Fibroblast of skin of back (primary cell): ENCODE data around the gene ASRGL1.

ENCODE experiments used
- DNase-seq: peaks from one replicate; pipeline ENCODE4 v3.0.0-alpha.2; 2013

Gene ASRGL1

DNA sequence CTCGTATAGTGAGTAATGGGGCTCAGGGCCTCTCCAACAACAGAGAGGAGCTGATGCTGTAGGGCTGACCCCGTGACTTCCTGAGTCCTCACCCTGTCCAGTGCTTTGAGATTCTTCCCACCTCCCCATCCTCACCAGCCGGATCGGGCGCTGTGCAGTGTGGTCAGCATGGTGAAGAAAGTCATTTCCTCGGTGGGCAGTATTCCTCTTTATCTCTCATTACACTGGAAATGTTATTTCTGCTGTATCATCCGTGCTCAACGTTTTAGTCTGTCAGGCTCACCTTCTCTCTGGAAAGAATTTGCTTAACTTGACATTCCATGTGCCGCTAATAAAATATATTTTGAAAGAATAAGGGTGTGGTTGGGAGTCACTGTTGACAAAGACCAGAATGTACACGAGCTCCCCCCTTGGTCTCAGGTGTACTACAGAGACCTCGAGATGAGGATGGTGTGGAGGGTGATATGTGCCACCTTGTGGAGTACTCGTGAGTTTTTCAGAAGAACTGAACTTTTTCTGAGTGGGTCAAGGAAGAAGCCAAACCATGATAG is 55.9 kb downstream of the ASRGL1 start:
- DNase-seq, result no peak

DNA sequence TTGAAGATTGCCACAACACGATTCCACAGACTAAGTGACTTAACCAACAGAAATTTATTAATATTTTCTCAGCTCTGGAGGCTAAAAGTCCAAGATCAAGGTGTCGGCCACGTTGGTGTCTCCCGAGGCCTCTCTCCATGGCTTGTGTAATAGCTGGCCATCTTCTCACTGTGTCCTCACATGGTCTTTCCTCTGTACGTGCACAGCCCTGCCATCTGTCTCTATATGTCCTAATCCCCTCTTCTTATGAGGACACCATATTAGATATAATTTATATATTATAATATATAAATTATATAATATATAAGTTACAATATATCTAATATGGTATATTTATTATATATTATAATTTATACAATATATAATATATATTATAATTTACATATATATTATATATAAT is 56.5 kb downstream of the ASRGL1 start:
- DNase-seq, result no peak

DNA sequence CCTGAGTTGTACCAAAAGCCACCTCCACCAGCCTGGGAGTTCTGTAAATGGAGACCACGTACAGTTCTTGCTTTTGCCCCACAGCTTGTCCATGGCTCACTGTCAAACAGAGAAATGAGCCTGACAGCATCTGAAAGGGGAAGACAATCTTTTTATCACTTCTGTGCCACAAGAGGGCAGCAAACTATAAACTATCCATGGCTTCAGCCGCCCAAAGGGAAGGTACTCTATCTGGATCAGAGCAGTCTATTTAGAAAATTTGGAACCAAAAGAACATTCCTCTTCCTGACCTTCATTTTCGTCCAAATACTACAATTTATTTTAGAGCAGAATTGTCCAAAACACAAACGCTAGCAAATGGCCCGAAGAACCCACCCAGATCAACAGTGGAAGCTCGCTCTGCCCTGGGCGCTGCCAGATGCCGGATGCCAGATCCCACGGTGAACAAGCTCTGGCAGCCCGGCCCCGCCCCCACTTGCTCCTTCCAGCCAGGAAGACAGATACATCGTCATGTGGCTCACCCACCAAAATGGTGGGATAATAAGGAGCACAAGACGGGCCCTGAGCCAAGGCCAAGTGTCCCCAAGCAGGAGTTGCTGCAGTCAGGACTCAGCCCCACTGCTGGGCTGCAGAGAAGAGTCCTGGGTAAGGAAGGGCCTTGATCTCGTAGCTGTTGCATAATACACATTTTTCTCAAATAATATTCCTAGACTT is 57.7 kb downstream of the ASRGL1 start:
- peak; percentile 82 for DNase-seq

DNA sequence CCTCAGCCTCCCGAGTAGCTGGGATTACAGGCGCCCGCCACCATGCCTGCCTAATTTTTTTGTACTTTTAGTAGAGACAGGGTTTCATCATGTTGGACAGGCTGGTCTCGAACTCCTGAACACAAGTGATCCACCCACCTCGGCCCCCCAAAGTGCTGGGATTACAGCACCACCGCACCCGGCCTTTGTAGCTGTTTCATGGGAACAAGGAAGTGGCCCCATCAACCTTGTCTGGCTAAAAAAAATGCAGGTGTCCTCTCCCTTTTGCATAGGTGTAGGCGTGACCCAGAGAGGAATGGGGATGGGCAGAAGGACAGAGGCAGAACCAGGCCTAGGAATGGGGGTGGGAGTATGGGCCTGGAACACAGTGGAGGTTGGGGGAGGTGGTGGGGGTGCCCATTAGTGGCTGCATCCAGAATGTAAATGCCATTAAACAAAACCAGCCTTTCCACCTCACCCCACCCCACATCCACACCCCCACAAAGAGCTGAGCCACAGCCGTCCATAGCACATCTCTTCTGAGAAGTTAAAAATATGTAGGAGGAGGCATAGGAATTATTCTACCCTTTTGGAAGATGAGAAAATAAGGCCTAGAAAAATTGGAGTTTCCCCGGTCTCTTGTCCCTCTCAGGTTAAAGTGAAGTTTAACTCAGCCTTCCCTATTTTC is 58.8 kb downstream of the ASRGL1 start:
- no peak for DNase-seq

DNA sequence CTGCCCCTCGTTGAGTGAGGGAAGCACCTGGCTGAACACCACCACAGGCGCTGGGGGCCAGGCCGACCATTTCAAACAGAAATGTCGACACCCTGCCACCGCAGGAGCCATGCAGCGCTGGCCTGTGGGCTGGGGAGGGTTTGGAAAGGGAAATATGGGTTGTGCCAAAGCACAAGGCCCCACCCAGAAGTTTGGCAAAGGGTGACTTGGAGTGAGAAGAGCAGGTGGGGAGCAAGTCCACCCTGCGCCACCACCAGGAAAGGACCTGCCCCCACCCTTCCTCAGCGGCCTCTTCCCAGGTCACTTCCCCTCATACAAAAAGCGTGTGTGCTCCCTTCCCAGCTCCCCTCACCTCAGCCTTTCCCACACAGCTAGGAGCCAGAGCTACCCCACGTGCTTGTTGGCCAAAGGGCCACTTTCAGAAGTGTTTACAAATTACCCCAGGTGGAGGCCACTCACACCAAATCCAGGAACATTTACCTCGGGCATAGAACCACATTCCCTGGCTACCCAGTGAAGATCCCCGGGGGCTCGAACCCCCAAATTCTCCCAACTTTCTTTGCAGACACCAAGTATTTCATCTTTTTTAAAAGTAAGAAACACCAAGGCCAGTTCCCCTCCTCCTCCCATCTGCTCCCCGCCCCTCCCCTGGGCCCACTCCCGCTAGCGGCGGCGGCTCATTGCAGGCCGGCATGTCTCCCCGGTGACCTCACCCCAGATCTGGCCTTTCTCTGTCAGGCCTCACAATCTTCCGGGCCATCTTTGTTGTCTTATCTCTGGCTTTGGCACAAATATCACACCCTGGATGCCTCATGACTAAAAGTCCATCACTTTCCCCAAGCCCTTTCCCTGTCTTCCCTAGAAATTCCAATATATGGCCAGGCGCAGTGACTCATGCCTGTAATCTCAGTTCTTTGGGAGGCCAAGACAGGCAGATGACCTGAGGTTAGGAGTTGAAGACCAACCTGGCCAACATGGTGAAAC is 61.1 kb downstream of the ASRGL1 start:
- DNase-seq, result peak; percentile 83

DNA sequence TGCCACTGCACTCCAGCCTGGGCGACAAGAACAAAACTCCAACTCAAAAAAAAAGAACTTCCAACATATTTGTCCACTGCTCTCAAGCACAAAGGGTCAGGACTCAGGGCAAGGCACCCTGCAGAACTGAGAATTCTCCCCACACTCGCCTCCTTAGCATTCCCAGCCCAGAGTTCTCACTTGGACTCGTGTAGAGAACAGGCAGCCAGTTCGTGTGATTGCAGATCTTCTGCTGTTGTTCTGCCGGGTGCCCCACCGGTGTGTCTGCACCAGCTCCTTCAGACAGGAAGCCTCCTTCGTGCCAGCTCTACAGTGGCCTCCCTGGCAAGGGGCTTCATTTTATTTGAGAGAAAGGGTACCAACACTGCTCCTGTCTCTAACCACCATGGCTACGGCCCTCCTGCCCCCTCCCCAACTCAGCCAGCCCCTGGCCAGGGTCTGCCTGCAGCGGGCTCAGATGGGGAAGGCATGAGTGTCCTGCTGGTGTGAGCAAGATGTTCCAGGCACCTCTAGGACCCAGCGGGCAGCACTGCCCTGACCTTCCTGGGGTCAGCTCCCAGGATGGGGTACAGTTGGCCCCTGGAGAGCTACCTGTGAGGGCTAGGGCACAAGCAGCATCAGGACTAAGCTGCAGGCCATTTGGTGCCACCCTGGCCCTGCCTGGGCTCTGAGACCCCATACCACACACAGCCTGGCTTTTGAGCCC is 62.1 kb downstream of the ASRGL1 start:
- DNase-seq, result no peak

DNA sequence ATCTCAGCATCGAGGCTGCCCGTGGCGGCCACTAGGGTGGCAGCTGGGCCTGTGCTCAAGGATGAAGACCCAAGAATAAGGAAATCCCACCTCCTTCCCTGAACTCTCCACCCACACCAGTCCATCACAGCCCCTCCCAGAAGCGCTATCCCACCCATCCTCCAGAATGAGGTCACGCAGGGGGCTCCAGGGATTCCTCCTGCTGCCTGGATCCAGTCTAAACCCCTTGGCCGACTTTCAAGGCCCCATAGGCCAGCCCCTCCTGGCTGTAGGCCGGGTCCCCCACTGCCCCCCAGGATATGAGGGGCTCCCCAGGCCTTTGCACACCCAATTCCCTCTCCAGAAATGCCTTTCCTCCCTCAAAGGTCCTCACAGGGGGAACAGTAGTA is 62.6 kb downstream of the ASRGL1 start:
- DNase-seq, result peak; percentile 10

DNA sequence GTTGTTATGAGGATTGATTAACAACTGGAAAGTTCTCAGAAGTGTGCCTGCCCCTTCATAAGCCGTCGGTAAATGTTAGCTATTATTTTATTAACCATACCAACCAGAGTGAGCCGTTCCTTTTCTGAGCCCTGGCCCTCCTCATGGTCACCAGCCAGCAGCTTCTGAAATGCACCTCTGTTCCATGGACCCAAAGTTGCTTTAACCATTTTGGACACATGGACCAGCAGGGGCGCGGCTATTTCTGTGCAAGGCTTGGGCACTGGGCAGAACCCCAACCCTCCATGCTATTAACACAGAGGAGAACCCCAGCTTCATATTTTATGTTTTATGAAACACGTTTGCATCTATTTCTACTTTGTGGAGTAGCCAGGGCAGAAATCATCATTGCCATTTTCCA is 63.0 kb downstream of the ASRGL1 start:
- DNase-seq, result no peak

DNA sequence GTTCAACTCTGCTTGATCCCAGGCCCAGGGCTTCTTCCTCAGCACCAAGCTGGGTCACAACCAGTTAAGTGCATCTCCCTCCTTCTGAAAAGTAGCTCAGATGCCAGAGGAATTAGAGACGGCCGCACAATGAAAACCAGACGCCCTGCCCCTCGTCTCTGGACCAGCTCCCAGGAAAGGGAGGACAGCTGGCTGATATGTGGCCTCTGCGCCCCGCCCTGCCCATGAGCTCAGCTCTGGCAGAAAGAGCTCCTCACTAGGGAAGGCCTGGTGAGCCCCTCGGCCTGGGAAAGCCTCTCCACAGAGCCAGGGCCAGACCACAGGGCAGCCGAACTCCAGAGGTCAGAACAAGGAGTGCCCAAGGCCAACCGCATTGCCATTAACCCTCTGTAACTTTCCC is 63.5 kb downstream of the ASRGL1 start:
- DNase-seq, result peak; percentile 85

DNA sequence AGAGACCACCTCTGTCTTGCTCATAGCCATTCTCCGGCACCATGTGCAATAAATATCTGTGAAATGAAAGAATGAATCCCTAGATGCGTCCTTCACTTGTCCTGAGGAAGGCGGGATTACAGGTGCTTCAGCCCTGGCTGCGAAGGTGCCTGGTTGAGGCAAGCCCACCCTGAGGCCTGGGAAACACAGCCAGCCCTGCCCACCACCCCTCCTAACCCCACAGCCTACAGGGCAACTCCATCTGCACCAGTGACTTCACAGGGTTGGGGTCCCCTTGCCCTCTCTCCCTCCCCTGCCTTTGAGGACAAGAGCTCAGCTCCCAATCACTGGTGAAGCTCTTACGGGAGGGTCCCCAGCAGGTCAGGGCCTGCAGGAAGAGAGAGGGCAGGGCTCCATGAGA is 64.1 kb downstream of the ASRGL1 start:
- DNase-seq, result no peak

DNA sequence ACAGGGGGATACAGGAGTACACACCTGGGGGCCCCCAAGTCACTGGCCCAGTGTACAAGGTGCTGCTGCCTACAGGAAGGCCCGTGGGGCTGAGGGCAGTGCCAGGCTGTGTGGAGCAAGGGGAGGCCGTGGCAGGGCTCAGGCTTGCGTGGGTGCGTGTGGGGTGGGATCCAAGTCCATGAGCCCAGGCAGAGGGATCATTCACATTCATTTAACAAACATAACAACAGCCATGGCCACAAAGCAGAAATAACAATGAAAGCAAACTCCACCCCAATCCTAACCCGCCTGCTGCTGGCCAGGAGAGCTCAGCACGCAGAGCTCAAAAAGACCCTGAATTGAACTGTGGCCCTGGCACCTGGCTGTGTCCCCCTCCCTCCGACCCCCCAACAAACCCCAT is 64.6 kb downstream of the ASRGL1 start:
- DNase-seq, result no peak

DNA sequence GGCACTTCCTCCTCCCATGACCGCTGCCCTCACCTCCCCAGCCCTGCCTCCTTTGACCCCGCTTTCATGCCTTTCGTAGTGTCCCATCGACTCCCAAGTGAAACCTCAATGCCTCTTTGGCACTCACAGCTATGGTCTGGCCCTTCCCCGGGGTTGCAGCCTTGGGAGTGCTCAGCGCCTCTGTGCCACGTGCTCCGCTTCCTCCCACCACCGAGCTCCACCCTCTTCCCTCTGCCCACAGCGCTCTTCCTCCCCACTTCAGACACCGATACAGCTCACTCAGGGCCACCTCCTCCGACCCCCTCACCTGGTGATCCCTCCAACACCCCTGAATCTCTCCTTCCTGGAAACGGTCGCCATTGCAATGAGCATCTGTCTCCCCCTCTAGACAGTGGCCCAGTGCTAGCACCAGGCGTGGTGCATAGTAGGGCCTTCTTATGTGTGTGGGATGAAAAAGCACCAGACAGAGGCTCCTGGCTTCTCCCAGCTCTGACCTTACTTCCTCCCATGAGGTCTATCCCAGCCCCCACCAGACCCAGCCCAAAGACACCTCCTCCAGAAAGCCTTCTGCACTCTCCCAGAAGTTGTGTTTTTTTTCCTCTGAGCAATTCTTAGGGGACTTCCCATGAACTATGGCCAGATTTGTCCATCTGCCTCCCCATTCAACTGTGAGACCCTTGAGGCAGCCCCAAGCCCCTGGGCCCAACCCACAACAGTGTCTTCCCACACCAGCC is 65.1 kb downstream of the ASRGL1 start:
- DNase-seq, result no peak

DNA sequence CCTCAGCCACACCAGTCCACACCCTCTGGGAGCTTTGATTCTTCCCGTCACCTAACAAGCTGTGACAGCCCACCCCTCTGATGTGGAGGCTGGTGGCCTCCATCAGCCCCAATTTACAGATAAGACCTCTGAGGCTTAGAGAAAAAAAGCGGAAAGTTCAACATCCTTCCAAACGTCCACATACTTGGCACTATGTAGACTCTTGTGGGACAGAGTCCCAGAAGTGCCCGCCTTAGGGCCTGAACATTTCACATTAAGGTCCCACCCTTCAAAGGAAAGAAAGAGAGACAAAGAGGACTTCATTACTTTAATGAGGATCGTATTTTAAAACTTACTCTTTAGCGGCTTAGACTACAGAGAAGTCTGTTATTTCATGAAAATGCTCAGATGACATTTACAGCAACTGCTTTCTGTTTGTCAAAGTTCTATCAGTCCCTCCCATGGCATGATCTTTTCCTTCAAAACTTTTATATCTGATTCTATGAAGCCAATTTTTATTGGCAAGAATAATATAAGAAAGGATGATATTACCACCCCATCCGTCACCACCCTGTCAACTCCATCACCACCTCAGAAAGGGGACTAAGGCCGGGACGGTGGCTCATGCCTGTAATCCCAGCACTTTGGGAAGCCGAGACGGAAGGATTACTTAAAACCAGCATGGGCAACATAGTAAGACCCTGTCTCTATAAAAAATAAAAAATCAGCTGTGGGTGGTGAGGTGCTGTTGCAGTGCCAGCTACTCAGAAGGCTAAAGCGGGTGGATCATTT is 65.9 kb downstream of the ASRGL1 start:
- DNase-seq, result no peak

DNA sequence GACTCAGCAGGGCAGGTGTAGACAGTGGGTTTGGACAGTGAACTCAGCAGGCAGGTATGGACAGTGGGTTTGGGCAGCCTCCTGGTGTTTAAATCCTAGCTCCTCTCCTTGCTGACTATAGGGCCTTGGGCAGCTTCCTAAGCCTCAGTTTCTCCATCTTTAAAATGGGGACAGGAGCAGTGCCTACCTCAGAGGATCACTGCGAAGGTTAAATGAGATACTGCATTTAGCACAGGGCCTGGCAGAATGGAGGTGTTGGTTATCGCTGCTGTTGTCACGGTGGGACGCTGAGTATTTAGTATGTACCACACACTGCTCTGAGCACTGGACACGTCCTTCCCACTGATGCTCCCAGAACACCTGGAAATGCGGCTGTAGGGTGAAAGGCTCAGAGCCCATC is 67.2 kb downstream of the ASRGL1 start:
- DNase-seq, result no peak

DNA sequence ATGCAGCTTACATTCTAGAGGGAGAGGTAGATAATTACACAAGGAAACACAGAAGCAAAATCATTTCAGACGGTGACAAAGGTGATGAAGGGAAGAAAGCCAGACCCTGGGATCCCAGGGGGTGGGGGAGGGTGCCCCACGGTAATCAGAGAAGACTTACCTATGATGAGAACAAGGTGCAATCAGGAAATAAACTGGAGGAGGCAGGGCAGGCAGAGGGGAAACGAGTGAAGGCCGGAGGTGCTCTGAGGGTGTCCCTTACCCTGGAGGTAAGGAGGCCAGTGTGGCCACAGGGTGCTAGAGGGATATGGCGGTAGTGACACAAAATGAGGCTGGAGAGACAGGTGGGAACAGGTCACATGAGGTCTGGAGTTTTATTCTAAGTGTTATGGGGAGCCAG is 67.7 kb downstream of the ASRGL1 start:
- no peak for DNase-seq

DNA sequence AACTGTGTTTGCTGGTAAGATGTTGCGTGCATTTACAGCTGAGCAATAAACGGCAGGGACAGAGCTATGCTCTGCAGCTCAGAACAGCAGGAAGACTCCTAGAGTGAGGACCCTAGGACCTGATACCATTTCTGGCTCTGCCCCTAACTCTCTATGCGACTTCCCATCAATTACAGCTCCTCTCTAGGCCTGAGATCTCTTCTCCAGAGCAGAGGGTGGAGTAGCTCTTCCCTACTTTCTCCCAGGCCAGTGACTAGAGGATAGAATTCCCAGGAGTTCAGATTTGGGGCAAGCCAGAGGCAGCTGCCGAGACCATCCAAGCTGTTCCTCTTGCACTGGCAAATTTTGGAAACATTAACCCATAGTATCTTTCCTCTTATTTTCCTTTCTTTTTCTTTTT is 68.8 kb downstream of the ASRGL1 start:
- DNase-seq, result no peak

DNA sequence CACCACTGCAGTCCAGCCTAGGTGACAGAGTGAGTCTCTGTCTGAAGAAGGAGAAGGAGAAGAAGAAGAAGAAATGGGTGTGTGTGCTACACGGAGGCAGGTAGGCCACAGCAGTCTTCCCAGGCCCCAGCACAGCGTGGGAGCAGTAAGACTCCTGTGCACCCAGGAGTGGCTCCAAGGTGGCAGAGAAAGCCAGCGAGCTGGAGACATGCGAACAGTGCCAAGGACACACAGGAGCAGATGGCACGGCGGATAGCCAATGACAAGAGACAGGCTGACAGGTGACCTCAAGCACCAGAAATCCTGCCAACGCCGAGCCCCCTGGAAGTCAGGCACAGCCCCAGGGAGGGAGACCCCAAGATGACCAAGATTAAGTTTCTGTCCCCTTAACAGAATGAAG is 72.6 kb downstream of the ASRGL1 start:
- DNase-seq, result no peak

DNA sequence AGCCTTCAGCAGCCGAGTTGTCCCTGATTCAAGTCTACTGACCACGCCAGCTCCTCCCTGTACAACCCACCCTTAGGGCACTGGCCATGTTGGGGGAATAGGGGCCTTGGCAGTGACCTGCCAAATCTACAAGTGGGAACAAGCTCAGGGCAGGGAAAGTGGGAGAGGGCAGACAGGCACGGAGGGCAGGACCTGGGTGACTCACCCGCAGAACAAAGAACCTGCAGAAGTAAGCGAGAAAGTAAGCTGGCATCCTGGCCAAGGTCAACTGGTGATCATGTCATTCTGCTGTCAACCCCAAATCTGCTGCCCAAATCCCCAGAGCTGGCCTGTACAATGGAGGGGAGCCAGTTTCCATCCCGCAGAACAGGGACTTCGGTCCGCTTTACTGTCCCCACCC is 73.7 kb downstream of the ASRGL1 start:
- DNase-seq, result no peak

DNA sequence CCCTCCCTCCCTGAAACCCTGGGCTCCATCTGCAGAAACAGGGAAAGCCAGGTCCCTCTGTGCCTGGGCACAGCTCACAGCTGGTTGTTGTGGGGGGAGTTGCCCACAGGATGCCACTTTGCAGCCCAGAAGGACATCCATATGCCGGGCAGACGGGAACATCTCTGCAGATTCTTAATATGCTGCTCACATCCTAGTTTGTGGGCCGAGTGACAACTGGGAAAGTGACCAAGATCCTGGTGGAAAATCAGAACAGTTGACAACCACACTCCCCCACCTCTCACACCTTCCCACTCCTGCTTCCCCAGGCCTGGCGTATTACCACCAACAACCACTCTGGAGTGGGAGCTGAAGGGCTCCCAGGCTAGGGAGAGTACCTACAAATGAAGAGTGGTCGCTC is 74.3 kb downstream of the ASRGL1 start:
- DNase-seq, result no peak

DNA sequence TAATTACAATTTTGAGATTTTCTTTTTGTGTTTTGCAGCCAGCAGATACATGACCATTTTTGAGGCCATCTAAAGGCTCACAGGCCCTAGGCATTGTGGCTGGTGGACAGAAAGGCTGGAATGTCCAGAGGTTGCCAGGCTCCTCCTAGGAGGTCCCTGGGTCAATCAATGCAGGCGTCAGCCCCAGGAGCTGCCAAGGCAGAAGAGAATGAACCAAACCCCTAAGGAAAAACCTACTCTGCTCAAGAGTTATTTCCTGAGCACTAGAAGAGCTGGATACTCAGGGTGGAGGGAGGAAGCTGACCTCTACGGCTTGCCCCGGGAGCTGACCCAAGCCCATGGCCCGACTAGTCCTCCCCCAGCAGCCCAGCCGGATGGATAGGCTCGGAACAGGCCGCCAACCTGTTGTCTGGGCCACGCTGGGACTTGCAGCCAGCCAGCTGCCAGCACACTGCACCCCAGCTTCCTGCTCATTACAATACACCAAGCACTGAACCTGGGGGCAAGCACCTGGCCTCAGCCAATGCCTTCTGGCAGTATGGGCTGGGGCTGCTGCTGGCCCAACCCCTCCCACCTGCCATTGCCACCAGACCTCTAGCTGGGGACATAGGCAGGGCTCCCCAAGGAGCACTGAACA is 75.9 kb downstream of the ASRGL1 start:
- DNase-seq, result no peak
